SK-N-SH (cell line): ENCODE measurements around the gene FAM107A.

Experiments used
- CTCF ChIP-seq: fragments of 200-600 bp; sonication (generic); IDR thresholded peaks from 2 replicates; pipeline ENCODE4 v1.6.1; 2017; ENCODE audit warnings: antibody characterized with exemption, mild to moderate bottlenecking, moderate library complexity
- FOSL2 ChIP-seq: IDR thresholded peaks from 2 replicates; pipeline ENCODE4 v1.4.0; 2012; ENCODE audit warnings: low read depth, mild to moderate bottlenecking, moderate library complexity, borderline replicate concordance
- FOXJ3 ChIP-seq: sonication (generic); formaldehyde crosslinking; IDR thresholded peaks from 2 replicates; pipeline ENCODE4 v1.5.1; 2020; ENCODE audit warnings: mild to moderate bottlenecking, missing genetic modification reagents
- POLR2AphosphoS5 ChIP-seq: IDR thresholded peaks from 2 replicates; pipeline ENCODE4 v1.6.1; 2012; ENCODE audit warnings: low read depth, low read length
- RCOR1 ChIP-seq: fragments of 150-350 bp; IDR thresholded peaks from 2 replicates; pipeline ENCODE4 v1.6.1; 2017; ENCODE audit warnings: antibody characterized with exemption, low read length
- REST ChIP-seq: IDR thresholded peaks from 2 replicates; pipeline ENCODE4 v1.6.1; 2012; ENCODE audit warnings: mild to moderate bottlenecking, low read depth, low read length, moderate library complexity
- TEAD4 ChIP-seq: IDR thresholded peaks from 2 replicates; pipeline ENCODE4 v1.4.0; 2012; ENCODE audit warnings: mild to moderate bottlenecking, borderline replicate concordance; ENCODE audit not compliant: insufficient read depth
- YY1 ChIP-seq: IDR thresholded peaks from 2 replicates; pipeline ENCODE4 v1.4.0; 2012; ENCODE audit warnings: low read depth, mild to moderate bottlenecking

- no peak for TF ChIP-seq TEAD4
- TF ChIP-seq CTCF = peak; percentile 90
- no peak for TF ChIP-seq YY1
- TF ChIP-seq FOXJ3 = no peak
- TF ChIP-seq FOSL2 = no peak
- TF ChIP-seq RCOR1 = 0 out of 2 replicates have a peak, but pooled peaks have one; percentile 26
- no peak for TF ChIP-seq POLR2AphosphoS5
- no peak for TF ChIP-seq REST
Observed at GRCh38 chr3:58532794-58533220, 44.4 kb downstream of the FAM107A start.
